GM12878 (cell line): ENCODE data around the gene GATA2. TPM values are rescaled to one million over a fixed set of nuclear protein-coding genes. Genes with fewer than 3 reads are reported as not detected.

Experiments
- ATAC-seq: fragments of 200-7000 bp; cut with Tn5 transposase; 3 replicates; pipeline ENCODE4 v1.9.1; 2020; ENCODE audit warnings: mild to moderate bottlenecking, moderate library complexity
- BruUV-seq: library from RNA; stranded (reverse); fragments of 400-500 nt; replicated peaks from 2 replicates; lab custom pipeline; 2021; lab: Mats Ljungman, UMichigan
- CTCF ChIA-PET: fragments of 300-600 bp; sonication (Branson Sonifier 250); formaldehyde crosslinking; extraction: SDS; loops from one replicate; lab custom pipeline; 2021; ENCODE audit warnings: inconsistent platforms; lab: Yijun Ruan, JAX
- POLR2A ChIA-PET: fragments of 350-600 bp; formaldehyde crosslinking; extraction: SDS; loops from one replicate; lab custom pipeline; 2021; ENCODE audit warnings: inconsistent platforms; lab: Charles Lee
- RAD21 ChIA-PET: fragments of 300-600 bp; sonication (Branson Sonifier 250); formaldehyde crosslinking; loops from one replicate; lab custom pipeline; 2023; ENCODE audit warnings: antibody characterized with exemption; ENCODE audit not compliant: unreplicated experiment; lab: Charles Lee
- SMC1A ChIA-PET: fragments of 300-600 bp; sonication (Branson Sonifier 250); formaldehyde crosslinking; loops from one replicate; lab custom pipeline; 2023; ENCODE audit not compliant: unreplicated experiment, uncharacterized antibody; lab: Charles Lee
- DNase-seq: peaks from one replicate; pipeline ENCODE4 v3.0.0-alpha.2; 2011; ENCODE audit warnings: low read depth, low spot score
- FAIRE-seq: peaks from 3 replicates; lab custom pipeline; 2011; peaks lifted over from hg19 to GRCh38; lab: Jason Lieb, UNC
- H2AFZ ChIP-seq: 2 replicates; pipeline ENCODE4 v1.6.0; 2011; ENCODE audit warnings: low read depth, low read length, control low read depth; ENCODE audit not compliant: control insufficient read depth
- H3K27ac ChIP-seq: 2 replicates; pipeline ENCODE4 v1.5.1; 2011; ENCODE audit warnings: control low read depth; ENCODE audit not compliant: control insufficient read depth, insufficient read depth
- H3K27me3 ChIP-seq, 2 experiments: replicated peaks in 1 of 2; 2 replicates each; pipeline versions ENCODE4 v1.6.0 to v1.6.1; 2011; ENCODE audit warnings: low read length in 1 of 2; ENCODE audit not compliant: control insufficient read depth in 2 of 2, insufficient read depth in 2 of 2
- H3K36me3 ChIP-seq, 2 experiments: 2 replicates each; pipeline ENCODE4 v1.5.1; 2011; ENCODE audit warnings: low read length in 1 of 2; ENCODE audit not compliant: control insufficient read depth in 2 of 2, insufficient read depth in 2 of 2
- H3K4me1 ChIP-seq: 2 replicates; pipeline ENCODE4 v1.6.1; 2011; ENCODE audit warnings: mild to moderate bottlenecking, low read length, moderate library complexity, mixed read lengths; ENCODE audit not compliant: control insufficient read depth, insufficient read depth
- H3K4me2 ChIP-seq: 2 replicates; pipeline ENCODE4 v1.6.0; 2011; ENCODE audit warnings: control low read depth; ENCODE audit not compliant: control insufficient read depth, insufficient read depth
- H3K4me3 ChIP-seq: fragments of 200-600 bp; sonication (generic); 2 replicates; pipeline ENCODE4 v1.5.1; 2016
- H3K79me2 ChIP-seq: 2 replicates; pipeline ENCODE4 v1.6.0; 2011; ENCODE audit warnings: low read length; ENCODE audit not compliant: control insufficient read depth, insufficient read depth
- H3K9ac ChIP-seq: 2 replicates; pipeline ENCODE4 v1.8.0; 2011; ENCODE audit warnings: low read length, control low read depth, mixed read lengths; ENCODE audit not compliant: control insufficient read depth, insufficient read depth
- H3K9me3 ChIP-seq: replicated peaks from 3 replicates; pipeline ENCODE4 v1.5.1; 2011; ENCODE audit warnings: mild to moderate bottlenecking, low read length; ENCODE audit not compliant: control insufficient read depth, insufficient read depth
- H4K20me1 ChIP-seq: 2 replicates; pipeline ENCODE4 v1.6.0; 2011; ENCODE audit not compliant: control insufficient read depth, insufficient read depth
- ASH2L ChIP-seq: fragments of 300-600, 200-600 bp; sonication (generic); IDR thresholded peaks from 2 replicates; pipeline ENCODE4 v1.6.1; 2017; ENCODE audit warnings: low read depth, mild to moderate bottlenecking, borderline replicate concordance
- CBX3 ChIP-seq: fragments of 200-600 bp; sonication (generic); IDR thresholded peaks from 2 replicates; pipeline ENCODE4 v1.6.1; 2016; ENCODE audit warnings: low read depth, borderline replicate concordance
- E4F1 ChIP-seq: fragments of 450-650 bp; IDR thresholded peaks from 2 replicates; pipeline ENCODE4 v1.6.1; 2018; ENCODE audit warnings: borderline replicate concordance, mild to moderate bottlenecking; ENCODE audit not compliant: partially characterized antibody
- HDAC2 ChIP-seq: fragments of 200-600 bp; sonication (generic); IDR thresholded peaks from 2 replicates; pipeline ENCODE4 v1.6.1; 2017
- IRF3 ChIP-seq: fragments of 450-650 bp; IDR thresholded peaks from 2 replicates; pipeline ENCODE4 v1.6.1; 2014; ENCODE audit warnings: mild to moderate bottlenecking
- MAX ChIP-seq: IDR thresholded peaks from 2 replicates; pipeline ENCODE4 v1.6.1; 2012; ENCODE audit warnings: low read depth, low read length, improper control_type of control experiment
- RBBP5 ChIP-seq: fragments of 200-600 bp; sonication (generic); conservative IDR thresholded peaks from 2 replicates; pipeline ENCODE4 v1.6.1; 2016
- TCF12 ChIP-seq: IDR thresholded peaks from 2 replicates; pipeline ENCODE4 v1.6.1; 2011; ENCODE audit warnings: low read depth, mild to moderate bottlenecking, low read length
- WRNIP1 ChIP-seq: IDR thresholded peaks from 2 replicates; pipeline ENCODE4 v1.6.1; 2011; ENCODE audit warnings: low read depth, low read length, improper control_type of control experiment, borderline replicate concordance
- ZNF24 ChIP-seq: fragments of 450-650 bp; IDR thresholded peaks from 2 replicates; pipeline ENCODE4 v1.6.1; 2017; ENCODE audit warnings: antibody characterized with exemption, mild to moderate bottlenecking
- WGBS: methylation state at CpG from one replicate; pipeline ENCODE4 v1.1.6; 2016; ENCODE audit warnings: low lambda C conversion rate; ENCODE audit not compliant: insufficient replicate concordance, insufficient coverage; ENCODE audit errors: missing lambda C conversion rate; 5-methylcytosine and 5-hydroxymethylcytosine counted together
- in situ Hi-C: fragments of 300-500 bp; cut with MboI; formaldehyde crosslinking; loops from 9 replicates; pipeline ENCODE4 v1.14.3; 2018; ENCODE audit warnings: mixed read lengths
- intact Hi-C: fragments of 100-400 bp; cut with micrococcal nuclease; formaldehyde crosslinking; loops from one replicate; pipeline ENCODE4 v1.14.2; 2022; ENCODE audit not compliant: unreplicated experiment
- polyA plus RNA-seq, 11 experiments: library from polyadenylated mRNA; depleted of rRNA in 4 of 11; unstranded in 6 of 11; stranded (reverse) in 5 of 11; fragments of >200 nt; fragmentation: Nextera tagmentation in 4 of 11; fragmentation: Illumina TruSeq in 1 of 11; extraction: Ambion mirVana in 4 of 11; extraction: Trizol in 1 of 11; gene quantifications; 1 replicate in 1 of 11; 2 replicates in 10 of 11; pipeline versions ENCODE4 v1.2.1 to v1.2.3, GENCODE V29; 2011 to 2016; ENCODE audit warnings: inconsistent platforms in 2 of 11, missing spikeins in 2 of 11, low read depth in 1 of 11
- total RNA-seq, 4 experiments: library from RNA; depleted of rRNA in 3 of 4; stranded (reverse); fragments of >200 nt in 3 of 4; fragmentation: Illumina TruSeq in 1 of 4; extraction: Trizol in 1 of 4; gene quantifications; 2 replicates each; pipeline versions ENCODE4 v1.2.1 to v1.2.3, GENCODE V29; 2013 to 2021

Gene GATA2
- total and polyA plus RNA-seq, 10 of the 15 experiments (the other 5 are each of a cell fraction or from before 2014, with no cell fraction given) = 0.56 TPM; not detected in 9

GRCh38 chr3:128455116-128455515, 37.9 kb downstream of the GATA2 start:
- Histone ChIP-seq H3K4me2 (no peak overlapping the region), H4K20me1 (no peaks in the 10 kb centered on the region), H3K4me1 (no peaks in the 10 kb centered on the region), H3K79me2 (no peaks in the 10 kb centered on the region), H3K36me3 (no peaks in the 10 kb centered on the region), H2AFZ (no peak overlapping the region), H3K9me3 (no peaks in the 10 kb centered on the region; the same call in 2 of the 3 replicates), H3K27ac (no peak overlapping the region), H3K27me3 (peaks cover 3 to 5% of the 10 kb centered on the region in 2 experiments), H3K4me3 (no peak overlapping the region), H3K9ac (no peak overlapping the region)
- POLR2A ChIA-PET = no interaction called here
- no peak for FAIRE-seq
- no TSS peak for BruUV-seq
- CTCF ChIA-PET = no interaction called here
- in situ Hi-C loops (no loop called here), intact Hi-C loops (no loop called here)
- SMC1A ChIA-PET = no interaction called here
- WGBS = 47% methylated on average over 5 of the region's 5 CpGs
- no peak for ATAC-seq
- TF ChIP-seq HDAC2 (no peak), ASH2L (no peak), RBBP5 (no peak), WRNIP1 (no peak), ZNF24 (no peak), MAX (no peak), E4F1 (no peak), IRF3 (no peak), CBX3 (no peak), TCF12 (no peak)
- no peak for DNase-seq
- RAD21 ChIA-PET = no interaction called here
